ENCODE results near the gene HOXB3.

The HOXB3 gene

GRCh38 chr17:48559122-48559839, 30.8 kb downstream of the HOXB3 start:
- DNase-seq (ENCODE audit: extremely low spot score), result no peak
- ChIA-PET POLR2A (no interaction called here), CTCF (interaction anchor here (1.1 kb wide), 1 partner anchor 302 kb away, joined by 3 read pairs; no protein-coding TSS in a partner anchor)
- TF ChIP-seq, protein P1, sequence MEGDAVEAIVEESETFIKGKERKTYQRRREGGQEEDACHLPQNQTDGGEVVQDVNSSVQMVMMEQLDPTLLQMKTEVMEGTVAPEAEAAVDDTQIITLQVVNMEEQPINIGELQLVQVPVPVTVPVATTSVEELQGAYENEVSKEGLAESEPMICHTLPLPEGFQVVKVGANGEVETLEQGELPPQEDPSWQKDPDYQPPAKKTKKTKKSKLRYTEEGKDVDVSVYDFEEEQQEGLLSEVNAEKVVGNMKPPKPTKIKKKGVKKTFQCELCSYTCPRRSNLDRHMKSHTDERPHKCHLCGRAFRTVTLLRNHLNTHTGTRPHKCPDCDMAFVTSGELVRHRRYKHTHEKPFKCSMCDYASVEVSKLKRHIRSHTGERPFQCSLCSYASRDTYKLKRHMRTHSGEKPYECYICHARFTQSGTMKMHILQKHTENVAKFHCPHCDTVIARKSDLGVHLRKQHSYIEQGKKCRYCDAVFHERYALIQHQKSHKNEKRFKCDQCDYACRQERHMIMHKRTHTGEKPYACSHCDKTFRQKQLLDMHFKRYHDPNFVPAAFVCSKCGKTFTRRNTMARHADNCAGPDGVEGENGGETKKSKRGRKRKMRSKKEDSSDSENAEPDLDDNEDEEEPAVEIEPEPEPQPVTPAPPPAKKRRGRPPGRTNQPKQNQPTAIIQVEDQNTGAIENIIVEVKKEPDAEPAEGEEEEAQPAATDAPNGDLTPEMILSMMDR (IDR thresholded peaks at IDR 0.05; ENCODE audit: control extremely low read depth, extremely low read depth, low read depth, missing control alignments), result no peak

DNA sequence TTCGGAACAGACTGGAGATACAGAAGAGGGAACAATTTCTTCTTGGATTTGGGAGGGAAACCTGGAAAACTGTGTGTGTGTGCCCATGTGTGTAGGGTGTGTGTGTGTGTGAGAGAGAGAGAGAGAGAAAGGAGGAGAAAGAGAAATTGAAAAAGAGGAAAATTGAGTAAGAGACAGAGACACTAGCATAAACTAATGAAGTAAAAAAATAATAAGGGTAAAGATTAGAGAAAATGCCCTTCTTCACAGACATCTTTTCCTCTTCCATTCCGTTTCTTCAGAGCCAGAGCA, 31.3 kb downstream of the HOXB3 start:
- TF ChIP-seq, protein P1 (IDR thresholded peaks at IDR 0.05; ENCODE audit: control extremely low read depth, extremely low read depth, low read depth, missing control alignments), result no peak
- ChIA-PET POLR2A (no interaction called here), CTCF (no interaction called here)
- DNase-seq (ENCODE audit: extremely low spot score), result no peak

- TF ChIP-seq, protein P1 (IDR thresholded peaks at IDR 0.05; ENCODE audit: control extremely low read depth, extremely low read depth, low read depth, missing control alignments), result no peak
- POLR2A ChIA-PET, result no interaction called here
- DNase-seq (ENCODE audit: extremely low spot score), result no peak
- CTCF ChIA-PET, result interaction anchor here (1.4 kb wide), 1 partner anchor 8 kb away, joined by 3 read pairs; no protein-coding TSS in a partner anchor
Observed at GRCh38 chr17:48558057-48558830, 31.8 kb downstream of the HOXB3 start.

GRCh38 chr17:48556576-48557401, 33.3 kb downstream of the HOXB3 start:
- no peak for DNase-seq (ENCODE audit: extremely low spot score)
- POLR2A ChIA-PET, result no interaction called here
- CTCF ChIA-PET, result interaction anchor here (0.7 to 1.4 kb wide), 5 partner anchors 10 to 248 kb away, joined by 3 read pairs; partner anchors contain the start of gene HOXB1
- TF ChIP-seq, protein P1 (IDR thresholded peaks at IDR 0.05; ENCODE audit: control extremely low read depth, extremely low read depth, low read depth, missing control alignments), result no peak

- POLR2A ChIA-PET, result no interaction called here
- CTCF ChIA-PET, result interaction anchor here (0.8 to 1.4 kb wide), 3 partner anchors 14 to 248 kb away, joined by 3 read pairs; partner anchors contain the start of gene HOXB1
Observed at GRCh38 chr17:48556229-48556575, 33.8 kb downstream of the HOXB3 start.

More at GRCh38 chr17:48556229-48556575, 33.8 kb downstream of the HOXB3 start:
- TF ChIP-seq, protein P1 (IDR thresholded peaks at IDR 0.05; ENCODE audit: control extremely low read depth, extremely low read depth, low read depth, missing control alignments), result no peak
- DNase-seq (ENCODE audit: extremely low spot score), result no peak
